Heart left ventricle (tissue), 13 donors: ENCODE data around the gene KLHL36.

Experiments
- CTCF ChIP-seq, 12 donors: fragments of 200-600 bp; sonication (generic) in 4 of 12; IDR thresholded peaks; one replicate each; pipeline versions ENCODE4 v1.5.0 to v1.8.0; 2018 to 2022; ENCODE audit warnings: antibody characterized with exemption in 12 of 12, mild to moderate bottlenecking in 5 of 12
- POLR2A ChIP-seq, 2 donors: fragments of 450-650 bp; IDR thresholded peaks; one replicate each; pipeline ENCODE4 v1.6.1; 2017; ENCODE audit warnings: antibody characterized with exemption in 2 of 2, mild to moderate bottlenecking in 2 of 2, moderate library complexity in 2 of 2
- donor health status: ischemic (EF 13 %, LVEDD 7.1; RV severe dilation, severe dysfunction).
- donor health status: DM: no; HTN: yes; CAD: no.
- donor health status: DM: no; HTN: no; CAD: no.
- donor health status: ischemic (EF 25% LVEDD 6.9; RV normal size, moderate dysfunction).
- donor health status: ischemic (EF 25% LVEDD 5.7; RV mildly dilated, moderate dysfunction).
- donor health status: ischemic (EF 35%, LVEDD 5.7; RV mildly dilated, moderate dysfunction).
- donor health status: nonischemic (EF 11% LVEDD 7.7; RV severe dilation, severe dysfunction).
- donor health status: DM: yes; HTN: yes; CAD: no.
- donor health status: PGD.
- donor health status: ischemic (EF 29% LVEDD 5.4; RV normal size, mild dysfunction).
- donor health status: nonischemic (EF 23%, LVEDD 6.1; RV moderate dilation, normal function).

GRCh38 chr16:84654238-84654637 lies 5.9 kb downstream of the KLHL36 start:
- TF ChIP-seq CTCF (IDR thresholded peaks at IDR 0.05) = no peak
- no peak for TF ChIP-seq POLR2A (IDR thresholded peaks at IDR 0.05)
